Activated CD4-positive, alpha-beta T cell treated with anti-CD3 and anti-CD28 coated beads, Interleukin-10, Interleukin-2, amounts not matched to agents 100 ng/mL and 50 ng/mL, durations not matched to agents 16 hours and 8 hours (primary cell): Measurements from ENCODE around the gene EIF1.

ENCODE experiments used
- DNase-seq: peaks from one replicate; pipeline ENCODE4 v3.0.0-alpha.2; 2020

Gene EIF1

GRCh38 chr17:41705271-41705991, 16.7 kb downstream of the EIF1 start:
- no peak for DNase-seq

- DNase-seq, result no peak
Measured at GRCh38 chr17:41707803-41708669, 19.4 kb downstream of the EIF1 start.

- DNase-seq, result peak; percentile 43
Measured at GRCh38 chr17:41710472-41711090, 21.9 kb downstream of the EIF1 start.

GRCh38 chr17:41711669-41712400, 23.1 kb downstream of the EIF1 start, which contains the start of gene GAST:
TSS of gene GAST (plus strand) at chr17:41712331. CDS start at chr17:41715437, 3,106 bp downstream.
- no peak for DNase-seq

GRCh38 chr17:41717408-41718286, 29.0 kb downstream of the EIF1 start:
- DNase-seq, result no peak

GRCh38 chr17:41718287-41718645, 29.6 kb downstream of the EIF1 start:
- no peak for DNase-seq

GRCh38 chr17:41722231-41722630, 33.5 kb downstream of the EIF1 start:
- DNase-seq, result no peak

GRCh38 chr17:41723801-41724475, 35.3 kb downstream of the EIF1 start:
- no peak for DNase-seq

- no peak for DNase-seq
Measured at GRCh38 chr17:41724476-41725050, 35.9 kb downstream of the EIF1 start.

- DNase-seq, result no peak
Measured at GRCh38 chr17:41725134-41725533, 36.4 kb downstream of the EIF1 start.

- no peak for DNase-seq
Measured at GRCh38 chr17:41728056-41728455, 39.4 kb downstream of the EIF1 start.

- no peak for DNase-seq
Measured at GRCh38 chr17:41730479-41730878, 41.8 kb downstream of the EIF1 start.

- DNase-seq, result no peak
Measured at GRCh38 chr17:41731836-41732235, 43.2 kb downstream of the EIF1 start.

GRCh38 chr17:41733348-41734138, 44.9 kb downstream of the EIF1 start:
- no peak for DNase-seq

GRCh38 chr17:41734139-41734948, 45.7 kb downstream of the EIF1 start, which contains the start of gene HAP1:
TSS of gene HAP1 (minus strand) at chr17:41734643. CDS start at chr17:41734634, 9 bp downstream.
- peak; percentile 8 for DNase-seq

- no peak for DNase-seq
Measured at GRCh38 chr17:41734949-41735313, 46.2 kb downstream of the EIF1 start.

- DNase-seq, result no peak
Measured at GRCh38 chr17:41735744-41736143, 47.1 kb downstream of the EIF1 start.

GRCh38 chr17:41736983-41737679, 48.4 kb downstream of the EIF1 start:
- no peak for DNase-seq

- no peak for DNase-seq
Measured at GRCh38 chr17:41737680-41738023, 49.0 kb downstream of the EIF1 start.
